ENCODE measurements around the gene PTPRN. TPM values are rescaled to one million over a fixed set of nuclear protein-coding genes. Genes with fewer than 3 reads are reported as not detected.

PTPRN gene
- total and polyA plus RNA-seq, 3 experiments from 2014 or later, result 0.11 TPM; not detected in 2

DNA sequence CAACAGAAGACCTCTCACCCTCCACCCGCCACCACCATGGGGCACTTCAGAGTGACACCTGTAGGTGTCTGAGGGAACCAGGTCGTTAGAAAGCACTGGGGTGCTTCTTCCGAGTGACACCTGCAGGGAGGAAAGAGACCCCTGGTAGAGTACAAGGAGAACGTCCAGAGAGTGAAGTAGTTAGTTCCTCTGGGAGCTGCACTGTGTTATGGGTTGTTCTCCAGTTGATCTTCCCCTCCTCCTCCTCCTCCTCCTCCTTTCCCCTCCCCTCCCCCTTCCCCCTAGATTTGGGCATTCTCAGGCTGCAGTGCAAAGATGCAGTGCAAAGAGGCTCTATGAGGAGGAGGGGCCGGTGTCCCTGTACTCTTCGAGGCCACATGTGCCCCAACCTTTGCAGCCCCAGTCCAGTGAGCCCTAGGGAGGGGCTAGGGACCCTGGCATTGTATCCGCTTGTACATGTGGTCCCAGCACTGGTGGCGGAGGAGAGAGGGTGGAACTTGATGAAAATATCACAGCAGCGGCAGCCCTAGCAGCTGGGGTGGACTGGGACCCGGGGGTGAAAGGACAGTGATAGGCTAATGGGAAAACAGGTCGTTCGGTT lies 29.2 kb downstream of the PTPRN start:
- Mint-ChIP-seq H3K4me3 (peak overlapping the region; percentile 89 to 98 (median 92)), H3K27ac (peak overlapping the region; percentile 97 to 100 (median 100)), H3K27me3 (no peaks in the 10 kb centered on the region), H3K4me1 (peaks cover 31 to 54% (median 41%) of the 10 kb centered on the region in 3 donors), H3K36me3 (peaks cover 8 to 53% (median 12%) of the 10 kb centered on the region in 3 donors), H3K9me3 (no peaks in the 10 kb centered on the region)
- Histone ChIP-seq H3K36me3 (ENCODE audit: insufficient read depth, low read length) (peaks cover 30% of the 10 kb centered on the region), H3K9me3 (ENCODE audit: low read length) (no peaks in the 10 kb centered on the region), H3K4me1 (ENCODE audit: insufficient read depth, low read length) (peaks cover 32% of the 10 kb centered on the region), H3K4me3 (ENCODE audit: low read length) (peak overlapping the region; percentile 72), H3K27ac (ENCODE audit: low read depth, low read length) (peak overlapping the region; percentile 99), H3K27me3 (ENCODE audit: insufficient read depth, low read length, poor library complexity, severe bottlenecking) (no peaks in the 10 kb centered on the region)
- no peak for DNase-seq
- ChIA-PET CTCF (interaction anchor here (0.9 to 14.9 kb wide), 10 partner anchors 12 to 120 kb away, joined by 3 to 258 read pairs (median 11); partner anchors contain the start of genes GLB1L, NHEJ1, STK16 and TUBA4A), POLR2A (interaction anchor here (1.1 to 4.4 kb wide), 13 partner anchors 12 to 108 kb away, joined by 4 to 57 read pairs (median 13); partner anchors contain the start of genes ABCB6, ANKZF1, ATG9A and CNPPD1)

DNA sequence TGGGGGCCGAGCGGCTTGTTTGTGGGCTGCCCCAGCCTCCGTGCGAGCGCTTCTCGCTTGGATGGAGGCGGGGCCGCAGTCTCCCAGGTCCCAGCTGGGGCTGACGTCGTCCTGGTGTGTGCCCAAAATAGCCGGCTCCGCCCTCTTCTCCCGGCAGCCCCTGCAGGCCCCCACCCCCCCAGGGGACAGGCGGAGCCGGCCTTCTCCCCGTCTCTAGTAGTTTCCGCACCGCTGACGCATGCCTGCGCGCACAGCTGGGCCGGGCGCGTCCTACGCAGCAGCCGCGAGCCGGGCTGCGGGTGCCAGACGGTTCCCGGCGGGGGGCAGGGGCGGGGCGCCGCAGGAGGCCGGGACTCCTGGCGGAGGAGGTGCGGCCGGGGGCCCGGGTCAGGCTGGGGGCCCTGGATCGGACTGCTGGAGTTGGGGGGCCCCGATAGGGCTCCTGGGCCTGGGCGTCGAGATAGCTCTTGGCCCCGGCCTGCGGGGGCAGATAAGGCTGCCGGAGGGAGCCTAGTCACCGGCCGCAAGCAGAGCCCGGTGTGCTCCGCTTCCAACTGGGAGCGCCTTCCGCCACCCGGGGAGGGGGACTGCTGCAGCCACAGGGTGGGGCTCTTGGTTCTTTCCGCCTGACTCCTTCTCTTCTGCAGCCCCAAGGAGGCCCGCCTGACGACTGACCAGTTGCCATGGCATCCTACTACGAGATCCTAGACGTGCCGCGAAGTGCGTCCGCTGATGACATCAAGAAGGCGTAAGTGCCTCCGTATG lies 29.9 kb downstream of the PTPRN start, which contains the start of gene DNAJB2:
DNAJB2 (plus strand) TSS at position 216 of the 765 bp plus-strand sequence; CDS start at position 684, 468 bp downstream.
- DNase-seq, result peak; percentile 99 to 100 (median 99)
- no peaks in the 10 kb centered on the region for H3K27me3 Mint-ChIP-seq
- peak within 1 kb of the TSS; percentile 89 to 98 (median 93) for H3K4me3 Mint-ChIP-seq
- H3K27me3 ChIP-seq (ENCODE audit: insufficient read depth, low read length, poor library complexity, severe bottlenecking), result no peaks in the 10 kb centered on the region
- no peaks in the 10 kb centered on the region for H3K9me3 ChIP-seq (ENCODE audit: low read length)
- peak within 1 kb of the TSS; percentile 72 for H3K4me3 ChIP-seq (ENCODE audit: low read length)
- peak within 1 kb of the TSS; percentile 97 to 100 (median 100) for H3K27ac Mint-ChIP-seq
- H3K9me3 Mint-ChIP-seq, result no peaks in the 10 kb centered on the region
- POLR2A ChIA-PET, result interaction anchor here (0.6 to 4.4 kb wide), 21 partner anchors 9 to 755 kb away, joined by 3 to 57 read pairs (median 7); partner anchors contain the start of genes ABCB6, ANKZF1, ATG9A and CNPPD1
- CTCF ChIA-PET, result interaction anchor here (0.6 to 14.9 kb wide), 21 partner anchors 8 to 251 kb away, joined by 3 to 258 read pairs (median 4); partner anchors contain the start of genes ANKZF1, ATG9A, CNPPD1 and GLB1L
- peaks cover 30% of the 10 kb centered on the region for H3K36me3 ChIP-seq (ENCODE audit: insufficient read depth, low read length)
- peaks cover 8 to 47% (median 12%) of the 10 kb centered on the region in 3 donors for H3K36me3 Mint-ChIP-seq
- peaks cover 31 to 54% (median 41%) of the 10 kb centered on the region in 3 donors for H3K4me1 Mint-ChIP-seq
- peaks cover 32% of the 10 kb centered on the region for H3K4me1 ChIP-seq (ENCODE audit: insufficient read depth, low read length)
- peak within 1 kb of the TSS; percentile 99 for H3K27ac ChIP-seq (ENCODE audit: low read depth, low read length)

DNA sequence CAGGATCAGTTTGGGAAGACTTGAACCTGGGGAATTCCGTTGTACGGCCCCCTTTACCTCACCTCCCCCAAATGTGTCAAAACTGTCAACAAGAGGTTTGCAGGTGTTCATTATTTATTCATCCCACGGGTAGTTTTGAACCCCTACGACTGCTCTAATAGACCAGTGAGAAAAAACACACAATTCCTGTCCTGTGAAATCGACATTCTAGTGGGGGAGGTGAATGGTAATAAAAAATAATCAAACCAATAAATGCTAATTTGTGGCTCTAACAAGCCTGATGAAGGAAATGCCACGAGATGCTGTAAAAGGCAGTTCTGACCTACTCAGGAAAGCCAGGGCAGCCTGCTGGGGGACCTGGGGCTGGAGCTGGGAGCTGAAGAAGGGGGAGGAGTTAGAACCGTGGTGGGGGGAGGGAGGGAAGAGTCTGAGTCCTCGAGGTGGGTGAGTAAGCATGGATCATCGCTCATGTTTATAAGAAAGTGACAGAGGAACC lies 30.5 kb downstream of the PTPRN start:
- DNase-seq, result no peak
- Mint-ChIP-seq H3K4me1 (peaks cover 31 to 52% (median 41%) of the 10 kb centered on the region in 3 donors), H3K36me3 (peaks cover 8 to 41% (median 9%) of the 10 kb centered on the region in 3 donors), H3K27me3 (no peaks in the 10 kb centered on the region), H3K27ac (peak overlapping the region; percentile 97 to 100 (median 100)), H3K9me3 (no peaks in the 10 kb centered on the region), H3K4me3 (peak overlapping the region; percentile 87 to 97 (median 91))
- peak overlapping the region; percentile 99 for H3K27ac ChIP-seq (ENCODE audit: low read depth, low read length)
- no peaks in the 10 kb centered on the region for H3K9me3 ChIP-seq (ENCODE audit: low read length)
- POLR2A ChIA-PET, result interaction anchor here (0.6 to 4.4 kb wide), 21 partner anchors 8 to 993 kb away, joined by 3 to 57 read pairs (median 7); partner anchors contain the start of genes ABCB6, ANKZF1, ATG9A and CNPPD1
- H3K36me3 ChIP-seq (ENCODE audit: insufficient read depth, low read length), result peaks cover 27% of the 10 kb centered on the region
- H3K27me3 ChIP-seq (ENCODE audit: insufficient read depth, low read length, poor library complexity, severe bottlenecking), result no peaks in the 10 kb centered on the region
- CTCF ChIA-PET, result interaction anchor here (0.6 to 14.9 kb wide), 21 partner anchors 9 to 252 kb away, joined by 3 to 258 read pairs (median 5); partner anchors contain the start of genes ABCB6, ANKZF1, ATG9A and CNPPD1
- peaks cover 32% of the 10 kb centered on the region for H3K4me1 ChIP-seq (ENCODE audit: insufficient read depth, low read length)
- peak overlapping the region; percentile 72 for H3K4me3 ChIP-seq (ENCODE audit: low read length)

DNA sequence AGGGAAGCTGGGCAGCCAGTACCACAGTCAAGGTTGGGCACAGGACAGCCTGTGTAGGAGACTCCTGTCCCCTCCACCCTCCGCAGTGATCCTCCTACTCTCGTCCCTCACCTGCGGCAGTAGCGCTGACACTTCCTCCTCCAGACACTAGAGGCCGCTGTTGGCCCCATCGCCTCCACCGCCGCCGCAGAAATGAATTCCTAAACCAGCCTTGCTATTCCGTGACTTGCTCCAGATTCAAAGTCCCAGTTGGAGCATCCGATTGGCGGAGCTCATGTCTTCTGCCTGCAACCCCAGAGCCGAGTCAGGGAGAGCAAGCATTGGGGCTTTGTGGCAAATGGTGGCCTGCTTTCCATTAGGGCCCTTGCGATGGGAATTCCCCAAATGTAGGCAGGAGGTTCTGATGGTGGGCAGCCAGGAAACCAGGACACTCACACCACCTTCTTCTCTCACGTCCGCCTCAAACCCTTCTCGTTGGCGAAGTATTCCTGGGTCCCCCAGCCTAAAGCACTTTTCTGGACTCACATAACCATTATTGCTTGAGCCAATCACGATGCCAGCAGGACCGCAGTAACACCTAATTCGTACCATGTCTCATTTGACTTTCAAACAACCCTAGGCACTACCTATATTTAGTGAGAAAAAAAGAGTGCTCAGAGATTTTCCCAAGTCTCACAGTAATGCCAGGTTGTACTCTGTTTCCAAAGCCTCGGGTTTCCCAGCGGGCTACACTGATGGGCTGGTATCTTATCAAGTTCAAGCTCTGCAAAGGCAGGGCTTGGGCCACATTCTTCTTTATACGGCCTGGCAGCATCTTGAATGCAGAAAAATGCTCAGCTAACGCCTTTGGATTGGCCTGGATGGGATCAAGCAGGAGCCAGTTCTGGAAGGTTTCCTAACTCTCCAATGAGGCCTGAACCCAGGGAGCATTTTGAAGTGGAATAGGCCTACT lies 31.2 kb downstream of the PTPRN start:
- Histone ChIP-seq H3K36me3 (ENCODE audit: insufficient read depth, low read length) (peaks cover 21% of the 10 kb centered on the region), H3K4me1 (ENCODE audit: insufficient read depth, low read length) (peaks cover 32% of the 10 kb centered on the region), H3K4me3 (ENCODE audit: low read length) (peak overlapping the region; percentile 72), H3K27ac (ENCODE audit: low read depth, low read length) (peak overlapping the region; percentile 99), H3K9me3 (ENCODE audit: low read length) (no peaks in the 10 kb centered on the region), H3K27me3 (ENCODE audit: insufficient read depth, low read length, poor library complexity, severe bottlenecking) (no peaks in the 10 kb centered on the region)
- peak overlapping the region; percentile 43 to 97 (median 91) for H3K4me3 Mint-ChIP-seq
- H3K27me3 Mint-ChIP-seq, result no peaks in the 10 kb centered on the region
- POLR2A ChIA-PET, result interaction anchor here (0.6 to 4.4 kb wide), 16 partner anchors 7 to 992 kb away, joined by 3 to 57 read pairs (median 10); partner anchors contain the start of genes ABCB6, ANKZF1, ATG9A and CNPPD1
- CTCF ChIA-PET, result interaction anchor here (0.9 to 14.9 kb wide), 27 partner anchors 9 to 252 kb away, joined by 3 to 258 read pairs (median 4); partner anchors contain the start of genes ABCB6, GLB1L, STK16 and TUBA4A
- peaks cover 4 to 34% (median 8%) of the 10 kb centered on the region in 3 donors for H3K36me3 Mint-ChIP-seq
- peaks cover 30 to 48% (median 39%) of the 10 kb centered on the region in 3 donors for H3K4me1 Mint-ChIP-seq
- H3K27ac Mint-ChIP-seq, result peak overlapping the region; percentile 97 to 100 (median 100)
- no peaks in the 10 kb centered on the region for H3K9me3 Mint-ChIP-seq
- DNase-seq, result peak; percentile 59 to 80 (median 74)

DNA sequence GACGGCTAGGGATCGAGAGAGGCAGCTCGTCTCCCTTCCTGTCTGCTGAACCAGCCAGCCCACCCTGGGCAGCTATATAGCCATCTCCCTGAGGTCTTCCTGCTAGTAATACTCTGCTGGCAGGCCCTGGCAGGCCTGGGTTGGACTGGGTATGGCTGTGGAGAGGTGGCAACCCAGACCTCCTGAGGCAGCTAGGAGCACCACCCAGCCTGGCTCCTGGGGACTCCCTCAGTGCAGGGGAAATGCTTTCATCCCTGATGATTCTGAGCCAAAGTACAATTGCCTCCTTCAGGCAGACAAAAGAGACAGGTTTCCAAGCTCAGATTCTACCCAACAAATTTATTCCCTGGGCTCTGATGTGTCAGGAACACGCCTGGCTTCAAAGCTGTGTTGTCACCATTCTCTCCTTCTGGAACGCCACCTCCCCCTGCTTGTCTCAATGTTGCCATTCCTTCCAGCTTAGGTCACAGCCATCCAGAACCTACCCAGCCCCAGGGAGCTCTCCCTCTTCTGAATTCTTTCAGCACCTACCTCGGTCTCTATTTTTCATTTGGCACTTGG lies 34.8 kb downstream of the PTPRN start:
- Histone ChIP-seq H3K27me3 (ENCODE audit: insufficient read depth, low read length, poor library complexity, severe bottlenecking) (no peaks in the 10 kb centered on the region), H3K27ac (ENCODE audit: low read depth, low read length) (no peak overlapping the region), H3K4me3 (ENCODE audit: low read length) (no peak overlapping the region), H3K36me3 (ENCODE audit: insufficient read depth, low read length) (no peaks in the 10 kb centered on the region), H3K9me3 (ENCODE audit: low read length) (no peaks in the 10 kb centered on the region), H3K4me1 (ENCODE audit: insufficient read depth, low read length) (peaks cover 17% of the 10 kb centered on the region)
- Mint-ChIP-seq H3K27me3 (no peaks in the 10 kb centered on the region), H3K4me3 (no peak overlapping the region), H3K4me1 (peaks cover 18 to 21% (median 21%) of the 10 kb centered on the region in 3 donors), H3K9me3 (no peaks in the 10 kb centered on the region), H3K27ac (no peak overlapping the region), H3K36me3 (no peaks in the 10 kb centered on the region)
- ChIA-PET POLR2A (interaction anchor here (0.5 to 1.1 kb wide), 2 partner anchors 27 to 676 kb away, joined by 3 read pairs; no protein-coding TSS in a partner anchor), CTCF (interaction anchor here (1.0 to 14.9 kb wide), 4 partner anchors 18 to 103 kb away, joined by 3 to 258 read pairs (median 70); partner anchors contain the start of genes TUBA4A and TUBA4B)
- no peak for DNase-seq

DNA sequence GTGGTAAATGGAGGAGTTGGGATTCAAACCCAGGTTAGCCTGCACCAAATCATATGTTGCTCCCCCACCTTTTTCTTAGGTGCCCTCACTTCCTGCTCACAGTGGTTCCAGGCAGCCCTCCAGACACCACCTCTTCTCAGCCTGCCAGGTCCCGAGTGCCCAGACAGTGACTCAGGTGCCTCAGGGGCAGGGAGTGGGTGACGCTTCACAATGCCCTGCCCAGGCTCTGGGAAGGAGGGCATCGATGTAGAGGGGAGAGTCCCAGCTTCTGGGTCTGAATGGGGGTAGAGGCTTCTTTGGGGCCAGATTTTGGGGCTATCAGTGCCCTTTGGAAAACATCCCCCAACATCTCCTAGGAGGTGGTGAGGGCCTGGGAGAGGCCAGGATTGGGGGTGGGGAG lies 35.3 kb downstream of the PTPRN start:
- POLR2A ChIA-PET, result interaction anchor here (0.5 to 1.1 kb wide), 2 partner anchors 26 to 676 kb away, joined by 3 read pairs; no protein-coding TSS in a partner anchor
- Mint-ChIP-seq H3K27ac (peak overlapping the region in 1 of 8 donors; percentile 9), H3K9me3 (no peaks in the 10 kb centered on the region), H3K27me3 (no peaks in the 10 kb centered on the region), H3K4me3 (no peak overlapping the region), H3K4me1 (peaks cover 16 to 20% (median 19%) of the 10 kb centered on the region in 3 donors), H3K36me3 (no peaks in the 10 kb centered on the region)
- no peaks in the 10 kb centered on the region for H3K27me3 ChIP-seq (ENCODE audit: insufficient read depth, low read length, poor library complexity, severe bottlenecking)
- no peak overlapping the region for H3K4me3 ChIP-seq (ENCODE audit: low read length)
- peaks cover 17% of the 10 kb centered on the region for H3K4me1 ChIP-seq (ENCODE audit: insufficient read depth, low read length)
- no peaks in the 10 kb centered on the region for H3K36me3 ChIP-seq (ENCODE audit: insufficient read depth, low read length)
- no peak overlapping the region for H3K27ac ChIP-seq (ENCODE audit: low read depth, low read length)
- H3K9me3 ChIP-seq (ENCODE audit: low read length), result no peaks in the 10 kb centered on the region
- DNase-seq, result no peak
- CTCF ChIA-PET, result interaction anchor here (1.0 to 14.9 kb wide), 3 partner anchors 19 to 103 kb away, joined by 3 to 258 read pairs (median 136); partner anchors contain the start of genes TUBA4A and TUBA4B

Data from CD8-positive, alpha-beta memory T cell (primary cell).